Fibroblast of peridontal ligament (primary cell): Measurements from ENCODE around the gene ATP13A1.

ENCODE experiments used
- DNase-seq: peaks from one replicate; pipeline ENCODE4 v3.0.0-alpha.2; 2010; ENCODE audit errors: extremely low read depth

Gene ATP13A1

DNA sequence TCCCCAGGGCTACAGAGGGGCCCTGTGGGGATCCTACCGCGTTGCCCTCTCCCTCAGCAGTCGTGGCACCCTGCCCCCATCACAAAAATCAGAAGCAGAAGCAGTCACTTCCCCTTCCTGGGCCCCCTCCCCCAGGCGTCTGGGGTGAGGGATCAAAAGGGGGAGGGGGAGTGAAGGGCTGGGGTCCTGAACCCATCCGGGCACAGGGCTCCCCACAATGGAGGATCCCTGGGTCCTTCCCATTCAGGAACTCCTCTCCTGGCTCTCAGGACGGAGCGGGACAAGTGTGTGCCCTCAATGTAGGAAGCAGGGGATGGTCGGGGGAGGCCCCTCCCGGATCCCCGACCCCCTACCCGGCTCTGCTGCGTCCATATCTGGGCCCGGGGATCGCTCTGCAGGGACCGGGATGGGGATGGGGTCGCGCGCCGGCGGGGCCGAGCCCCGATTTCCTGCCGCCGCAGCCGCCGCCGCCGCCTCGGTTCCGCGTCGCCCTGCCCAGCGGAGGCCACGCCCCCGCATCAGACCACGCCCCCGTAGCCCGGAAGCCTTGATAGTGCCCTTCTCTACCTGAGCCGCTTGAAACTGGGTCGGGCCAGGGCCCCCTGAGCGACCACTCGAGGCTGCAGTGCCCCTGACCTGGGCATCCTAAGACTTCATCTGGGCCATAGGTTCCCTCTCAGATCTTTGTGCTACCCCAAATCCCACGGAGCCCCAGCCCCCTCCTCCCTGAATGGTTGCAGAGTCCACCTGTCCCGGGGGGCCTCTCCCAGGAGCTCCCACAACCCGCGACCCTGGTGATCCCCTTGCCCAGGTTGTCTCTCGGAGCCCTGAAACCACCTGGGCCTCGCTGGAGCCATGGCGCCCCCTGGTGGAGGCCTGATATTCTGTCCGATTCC is 20.1 kb downstream of the ATP13A1 start, which contains the start of gene GMIP:
Gene GMIP (minus strand): TSS at position 500 of the 896 bp plus-strand sequence. CDS start 128 bp downstream, at position 372.
- DNase-seq = peak; percentile 34

DNA sequence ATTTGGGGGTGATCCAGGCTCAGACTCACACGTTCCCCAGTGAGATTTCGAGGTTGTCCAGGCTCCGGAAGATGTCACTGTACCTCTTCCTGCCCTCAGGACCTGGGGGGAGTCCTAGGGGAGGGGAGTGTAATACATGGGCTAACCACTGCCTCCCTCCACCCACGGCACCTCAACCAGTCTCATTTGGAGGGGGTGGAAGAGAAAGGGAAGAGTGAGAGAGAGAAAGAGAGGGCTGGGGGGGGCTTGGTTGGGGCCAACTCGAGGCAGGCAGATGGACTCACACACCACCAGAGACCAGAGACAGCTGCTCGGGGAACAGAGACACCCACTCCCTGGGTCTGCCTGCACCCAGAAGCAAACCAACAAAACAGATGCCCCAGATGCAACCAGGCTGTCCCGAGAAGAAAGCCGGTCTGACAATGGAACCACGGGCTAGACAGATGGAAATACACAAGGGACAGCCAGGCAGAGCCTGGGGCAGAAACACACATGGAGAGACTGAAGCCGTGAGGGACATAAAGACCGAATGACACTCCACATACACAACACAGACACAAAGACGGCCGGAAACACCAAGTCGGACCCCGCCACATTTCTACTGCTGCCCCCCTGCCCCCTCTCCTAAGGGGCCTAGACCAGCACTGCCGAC is 20.8 kb downstream of the ATP13A1 start:
- DNase-seq = no peak

DNA sequence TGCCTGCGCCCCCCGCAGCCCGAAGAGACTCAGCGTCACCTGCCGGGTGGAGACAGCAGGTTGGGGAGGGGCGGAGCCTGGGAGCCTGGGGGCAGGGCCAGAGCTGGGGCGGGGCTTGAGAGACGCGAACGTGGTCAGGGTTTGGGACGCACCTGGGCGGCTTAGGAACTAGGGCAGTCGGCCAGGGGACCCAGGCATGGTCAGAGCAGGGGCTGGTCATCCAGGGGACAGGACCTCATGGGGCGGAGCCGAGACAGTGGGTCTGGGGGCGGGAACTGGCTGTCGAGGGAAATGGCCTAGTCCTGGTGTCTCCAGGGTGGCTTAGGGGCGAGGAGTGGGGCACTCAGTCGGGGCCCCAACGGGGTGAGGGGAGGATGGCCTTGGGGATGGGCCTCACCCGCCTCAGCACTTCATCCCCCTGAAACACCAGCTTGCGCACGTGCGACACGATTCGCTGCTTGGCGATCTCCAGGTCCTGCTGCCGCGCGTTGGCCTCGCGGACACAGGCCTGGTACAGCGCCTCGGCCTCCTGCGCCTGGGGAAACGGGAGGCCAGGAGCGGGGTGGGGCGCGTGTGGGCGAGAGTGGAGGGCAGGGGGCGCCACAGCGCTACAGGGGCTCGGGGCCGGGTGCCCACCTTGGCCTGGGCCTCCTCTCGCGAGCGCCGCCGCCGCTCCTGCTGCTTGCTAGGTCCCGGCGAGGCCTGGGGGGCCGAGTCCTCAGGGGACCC is 25.8 kb downstream of the ATP13A1 start:
- DNase-seq = no peak

DNA sequence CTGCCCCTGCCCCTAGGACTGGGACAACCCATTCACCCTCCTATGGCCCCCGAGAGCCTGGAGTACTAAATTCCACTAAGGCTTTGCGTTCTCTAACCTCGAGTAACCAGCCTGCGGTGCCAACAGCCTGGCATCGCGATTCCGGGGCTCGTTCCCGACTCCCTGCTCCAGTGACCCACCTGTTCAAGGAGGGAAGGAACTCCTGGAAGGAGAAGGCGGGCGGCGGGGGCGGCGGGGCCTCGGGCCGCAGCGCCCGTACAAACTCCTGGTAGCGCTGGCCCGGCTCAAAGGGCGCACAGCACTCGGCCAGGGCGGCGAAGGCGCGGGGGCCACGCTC is 26.3 kb downstream of the ATP13A1 start:
- no peak for DNase-seq

DNA sequence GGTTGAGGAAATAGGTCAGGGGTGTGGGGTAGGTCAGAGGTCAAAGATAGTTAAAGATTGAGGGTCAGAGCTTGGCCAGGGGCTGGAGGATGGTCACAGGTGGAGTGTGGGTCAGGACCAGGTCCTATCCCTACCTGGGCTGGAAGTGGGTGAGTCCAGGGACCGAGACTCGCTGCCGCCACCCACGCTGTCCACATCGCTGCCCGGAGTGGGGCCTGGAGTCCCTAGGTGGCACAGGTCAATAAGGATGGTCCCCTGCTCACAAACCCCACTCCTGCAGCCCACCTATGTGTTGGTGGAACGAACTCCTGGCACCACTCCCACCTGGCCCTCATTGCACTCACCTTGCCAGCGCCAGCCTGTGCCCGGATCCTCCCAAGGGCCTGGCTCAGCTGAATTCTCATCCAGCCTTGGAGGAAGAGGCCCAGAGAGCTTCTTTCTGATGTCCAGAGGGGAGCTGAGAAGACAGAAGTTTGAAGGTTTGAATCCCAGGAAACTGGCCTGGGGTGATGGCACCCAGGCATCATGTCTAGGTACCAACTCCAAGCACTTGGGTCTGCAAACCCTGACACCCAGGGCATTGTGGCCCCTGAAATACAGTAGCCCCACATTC is 26.8 kb downstream of the ATP13A1 start:
- DNase-seq = no peak

DNA sequence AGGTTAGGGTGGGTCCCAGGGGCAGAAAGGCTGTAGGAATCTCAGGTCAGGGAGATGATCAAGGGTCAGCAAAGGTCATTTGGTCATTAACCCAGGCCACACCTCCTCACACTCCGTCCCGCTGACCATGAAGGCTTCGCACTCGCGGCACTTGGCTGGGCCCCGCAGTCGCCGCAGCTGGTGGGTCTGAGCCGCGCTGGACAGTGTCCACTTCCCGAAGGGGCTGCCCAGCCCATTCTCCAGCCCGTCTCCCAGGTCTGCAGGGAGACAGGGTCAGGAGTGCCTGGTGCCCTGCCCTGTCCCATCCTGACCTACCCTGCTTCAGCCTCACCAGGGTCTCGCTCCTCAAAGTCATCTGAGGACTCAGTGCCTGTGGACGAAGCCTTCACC is 28.2 kb downstream of the ATP13A1 start:
- no peak for DNase-seq

DNA sequence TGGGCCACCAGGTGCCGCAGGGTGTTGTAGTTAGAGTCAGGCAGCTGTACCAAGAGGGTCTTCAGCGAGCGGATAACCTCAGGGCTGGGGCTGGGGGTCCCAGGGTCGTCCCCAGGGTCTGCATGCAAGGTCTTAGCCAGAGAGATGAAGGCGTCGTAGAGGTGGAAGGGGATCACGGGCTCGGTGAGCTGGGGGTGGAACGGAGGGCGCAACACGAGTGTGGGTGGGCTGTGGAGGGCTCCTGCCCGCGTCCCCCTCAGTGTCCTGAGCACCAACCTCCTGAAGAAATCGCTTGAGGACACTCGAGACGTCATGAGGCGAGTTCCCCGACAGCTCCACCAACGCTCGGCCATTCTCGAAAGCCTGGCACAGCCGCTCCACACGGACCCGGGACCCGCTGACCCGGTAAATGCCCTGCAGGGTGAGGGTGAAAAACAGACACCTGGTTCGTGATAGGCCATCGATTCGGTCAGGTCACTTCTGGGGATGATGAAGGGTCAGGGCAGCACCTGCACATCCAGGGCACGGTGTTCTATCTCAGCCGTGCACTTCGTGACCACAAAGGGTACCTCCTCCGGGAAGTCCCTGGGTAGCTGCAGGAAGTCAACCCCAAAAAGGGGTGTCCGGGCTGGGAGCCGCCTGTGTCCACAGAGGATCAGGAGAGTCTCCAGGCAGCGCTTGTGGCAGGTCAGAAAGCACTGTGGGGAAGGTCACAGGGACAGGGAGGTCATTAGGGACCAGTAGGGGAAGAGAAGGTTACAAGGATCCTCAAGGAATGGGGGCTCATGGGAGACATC is 28.8 kb downstream of the ATP13A1 start:
- no peak for DNase-seq

DNA sequence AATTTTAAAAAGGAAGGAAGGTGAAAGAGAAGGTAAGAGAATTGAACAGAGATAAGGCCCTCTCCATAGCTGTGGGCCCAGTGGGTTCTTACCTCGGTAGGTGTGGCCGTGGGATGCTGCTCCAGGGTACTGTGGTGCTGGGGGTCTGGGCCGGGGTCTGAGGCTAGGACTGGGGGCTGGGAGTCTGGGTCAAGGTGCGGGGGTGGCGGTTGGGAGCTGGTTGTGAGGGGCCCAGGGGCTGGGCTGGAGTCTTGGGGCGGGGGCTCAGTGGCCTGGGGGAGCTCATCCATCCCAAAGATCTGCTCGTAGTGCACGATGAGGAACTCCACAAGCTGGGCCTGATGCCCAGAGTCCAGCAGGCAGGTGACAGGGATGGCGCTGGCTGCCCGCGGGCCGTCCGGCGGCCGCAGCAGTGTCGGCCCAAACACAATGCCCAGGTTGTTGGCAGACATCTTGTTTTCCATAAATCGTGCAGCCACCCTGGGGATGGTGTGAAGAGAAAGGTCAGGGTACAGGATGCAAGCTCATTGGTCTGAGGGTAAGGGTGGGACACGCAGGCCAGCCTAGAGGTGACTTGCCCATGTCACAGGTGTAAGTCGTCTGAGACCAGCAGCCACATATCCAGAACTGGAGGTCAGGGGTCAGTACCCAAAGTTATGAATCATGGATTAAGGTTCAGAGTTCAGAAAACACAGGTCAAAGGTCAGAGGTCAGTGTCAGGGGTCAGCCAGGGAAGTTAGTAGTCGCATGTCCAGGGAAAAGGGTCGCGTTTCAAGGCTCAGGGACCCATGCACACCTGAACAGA is 29.6 kb downstream of the ATP13A1 start:
- DNase-seq = no peak

DNA sequence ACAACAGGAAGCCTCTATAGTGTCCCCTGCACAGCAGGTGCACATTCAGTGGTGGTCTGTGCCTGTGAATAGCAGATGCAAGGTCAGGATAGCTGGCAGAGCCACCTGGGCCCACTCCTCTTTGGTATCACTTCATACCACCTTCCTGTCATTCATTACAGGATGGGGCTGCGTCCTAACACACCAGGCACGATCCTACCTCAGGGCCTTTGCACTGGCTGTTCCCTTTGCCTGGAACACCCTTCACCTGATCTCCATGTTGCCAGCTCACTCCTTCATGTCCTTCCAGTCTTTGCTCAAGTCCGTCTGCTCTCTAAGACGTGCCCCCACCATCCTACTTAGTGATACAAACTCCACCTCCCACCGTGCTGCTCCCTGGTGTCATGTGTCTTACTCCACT is 30.8 kb downstream of the ATP13A1 start:
- no peak for DNase-seq

DNA sequence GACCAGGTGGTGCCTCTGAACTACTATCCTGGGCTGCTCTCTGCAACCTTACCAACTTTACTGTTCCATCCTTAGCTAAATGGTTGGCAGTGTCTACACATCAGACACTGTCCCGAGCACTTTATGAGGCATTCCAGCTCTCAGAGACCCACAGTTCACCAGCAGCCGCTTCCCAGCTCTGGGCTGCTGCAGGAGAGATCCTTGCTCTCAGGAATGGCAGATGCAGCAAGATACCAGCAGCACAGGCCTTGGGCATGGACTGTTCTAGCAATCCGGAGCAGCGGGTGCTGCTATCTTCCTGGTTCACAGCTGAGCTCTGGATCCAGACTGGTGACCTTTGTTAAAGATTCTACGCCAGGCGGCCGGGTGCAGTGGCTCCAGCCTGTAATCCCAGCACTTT is 32.1 kb downstream of the ATP13A1 start:
- DNase-seq = no peak

DNA sequence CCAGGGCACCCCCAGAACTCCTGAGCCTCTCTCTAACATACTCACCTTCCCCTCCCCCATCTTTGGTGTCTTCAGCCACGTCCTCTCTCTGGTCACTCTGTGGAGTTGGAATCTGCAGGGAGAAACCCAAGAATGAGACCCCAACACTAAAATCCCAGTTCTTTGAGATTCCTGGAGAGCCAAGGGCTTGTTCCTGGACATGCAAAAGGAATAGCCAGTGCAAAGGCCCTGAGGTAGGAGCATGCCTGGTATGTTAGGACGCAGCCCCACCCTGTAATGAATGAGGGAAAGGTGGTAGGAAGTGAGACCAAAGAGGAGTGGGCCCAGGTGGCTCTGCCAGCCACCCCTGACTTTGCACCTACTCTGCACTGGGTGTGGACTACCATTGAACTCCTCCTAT is 33.0 kb downstream of the ATP13A1 start:
- DNase-seq = no peak

DNA sequence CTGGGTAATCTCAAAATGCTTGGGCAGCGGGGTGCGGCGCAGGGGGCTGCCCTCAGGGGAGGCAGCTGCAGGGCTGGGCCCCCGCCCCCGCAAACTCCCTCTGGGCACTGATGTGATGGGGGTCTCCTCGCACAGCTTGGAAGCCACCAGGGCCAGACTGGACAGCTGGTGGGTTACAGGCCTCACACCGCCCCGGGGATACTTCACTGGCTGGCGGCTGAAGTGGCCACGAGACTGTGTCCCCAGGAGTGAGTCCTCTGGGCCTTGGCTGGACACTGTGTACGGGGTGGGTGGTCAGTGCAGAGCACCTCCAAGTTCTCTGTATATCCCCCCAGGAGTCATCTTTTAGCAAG is 33.4 kb downstream of the ATP13A1 start:
- no peak for DNase-seq

DNA sequence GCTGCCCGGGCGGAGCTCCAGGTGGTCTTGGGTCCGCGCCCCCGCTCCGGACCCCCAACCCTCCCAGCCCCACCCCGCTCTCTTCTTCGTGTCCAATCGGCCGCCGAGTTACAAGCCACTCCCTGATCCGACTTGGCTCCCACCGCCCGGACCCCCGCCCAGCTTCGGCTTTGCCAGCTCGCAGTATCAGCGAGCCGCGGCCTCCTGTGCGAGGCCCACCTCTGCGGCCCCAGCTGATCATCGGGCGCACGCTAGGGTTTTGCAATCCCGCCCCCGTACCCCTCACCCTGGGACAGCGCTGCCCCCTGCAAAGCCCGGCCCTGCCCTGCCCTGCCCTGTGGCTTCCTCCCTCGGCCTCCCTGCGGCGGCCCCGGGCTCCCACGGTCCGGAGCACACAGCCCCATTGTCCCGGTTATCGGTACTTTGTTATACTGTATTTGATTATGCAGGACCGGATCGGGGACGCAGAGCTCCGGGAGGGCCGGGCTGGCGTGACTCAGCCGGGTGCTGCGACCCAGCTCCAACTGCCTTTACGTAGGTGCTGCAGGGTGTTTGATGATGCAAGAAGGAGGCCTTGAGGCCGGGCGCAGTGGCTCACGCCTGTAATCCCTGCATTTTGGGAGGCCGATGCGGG is 34.9 kb downstream of the ATP13A1 start:
- DNase-seq = peak; percentile 35

DNA sequence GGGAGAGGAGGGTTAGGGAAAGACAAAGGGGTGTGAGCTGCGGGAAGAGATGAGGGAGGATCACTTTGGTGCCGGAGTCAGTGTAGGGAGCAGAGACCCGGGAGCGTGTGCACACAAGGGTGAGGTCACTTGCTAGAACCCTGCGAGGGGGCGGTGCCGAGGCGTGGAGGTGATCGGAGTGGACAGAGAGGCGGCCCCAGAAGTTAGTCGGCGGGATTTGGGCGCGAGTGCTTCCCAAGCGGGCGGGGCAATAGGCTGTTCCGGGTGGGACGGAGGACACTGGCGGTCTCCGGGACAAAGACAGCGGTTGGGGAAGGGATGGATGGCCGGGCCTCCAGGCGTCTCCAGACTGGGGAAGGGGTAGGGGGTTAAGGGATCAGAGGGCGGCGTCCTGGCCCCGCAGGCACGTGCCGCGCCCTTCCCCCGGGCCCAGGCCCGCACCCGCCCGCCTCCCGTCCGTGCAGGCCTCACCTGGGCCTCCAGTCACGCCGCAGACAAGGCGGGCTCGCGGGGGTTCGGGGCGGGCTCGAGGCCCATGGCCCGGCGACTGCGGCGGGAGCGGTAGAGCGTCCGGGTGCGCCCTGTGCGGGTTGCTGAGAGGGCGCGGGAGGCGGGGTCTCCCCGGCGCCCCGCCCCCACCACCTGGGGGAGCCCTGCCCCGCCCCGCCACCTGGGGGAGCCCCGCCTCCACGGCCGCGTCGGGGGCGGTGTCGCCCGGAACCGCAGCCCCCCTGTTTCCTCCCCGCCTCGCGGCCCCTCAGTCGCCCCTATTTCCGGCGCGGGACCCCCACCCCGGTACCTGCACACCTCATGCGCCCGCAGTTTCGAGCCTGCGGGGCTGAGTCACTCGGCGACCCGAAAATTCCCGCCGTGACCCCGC is 35.6 kb downstream of the ATP13A1 start, which contains the start of gene LPAR2:
Gene LPAR2 (minus strand): TSS at position 600 of the 880 bp plus-strand sequence. CDS start 945 bp downstream, outside the sequence.
- no peak for DNase-seq

DNA sequence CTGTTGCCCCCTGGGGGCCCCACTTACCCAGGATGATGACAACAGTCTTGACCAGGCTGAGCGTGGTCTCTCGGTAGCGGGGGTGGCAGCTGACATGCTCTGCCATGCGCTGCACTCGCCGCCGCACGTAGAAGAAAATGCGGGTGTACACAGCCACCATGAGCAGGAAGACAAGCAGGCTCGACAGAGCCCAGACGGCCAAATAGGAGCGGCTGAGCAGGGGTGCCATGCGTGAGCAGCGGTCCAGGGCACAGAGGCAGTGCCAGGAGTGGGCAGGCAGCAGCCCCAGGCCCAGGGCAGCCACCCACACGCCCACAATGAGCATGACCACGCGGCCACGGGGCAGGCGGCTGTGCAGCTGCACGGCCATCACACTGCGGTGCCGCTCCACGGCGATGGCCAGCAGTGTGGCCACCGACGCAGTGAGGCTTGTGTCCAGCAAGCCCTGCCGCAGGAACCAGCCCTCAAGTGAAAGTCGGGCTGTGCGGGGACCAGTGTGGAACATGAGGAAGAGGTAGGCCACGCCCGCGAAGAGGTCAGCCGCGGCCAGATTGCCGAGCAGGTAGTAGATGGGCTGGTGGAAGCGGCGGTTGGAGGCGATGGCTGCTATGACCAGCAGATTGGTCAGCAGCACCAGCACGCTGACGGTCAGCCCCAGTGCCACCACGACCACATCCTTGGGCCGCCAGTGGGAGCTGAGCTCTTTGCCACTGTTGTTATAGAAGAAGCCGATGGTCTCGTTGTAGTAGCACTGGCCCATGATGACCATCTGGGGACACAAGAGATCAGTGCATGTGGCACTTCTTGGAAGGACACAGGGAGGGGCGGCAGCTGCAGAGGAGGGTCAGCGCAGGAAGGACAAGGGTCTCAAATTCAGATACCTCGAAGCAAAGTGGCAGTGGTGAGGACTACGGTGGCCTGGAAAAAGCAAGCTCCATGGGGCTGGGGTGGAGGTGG is 36.7 kb downstream of the ATP13A1 start:
- DNase-seq = no peak

DNA sequence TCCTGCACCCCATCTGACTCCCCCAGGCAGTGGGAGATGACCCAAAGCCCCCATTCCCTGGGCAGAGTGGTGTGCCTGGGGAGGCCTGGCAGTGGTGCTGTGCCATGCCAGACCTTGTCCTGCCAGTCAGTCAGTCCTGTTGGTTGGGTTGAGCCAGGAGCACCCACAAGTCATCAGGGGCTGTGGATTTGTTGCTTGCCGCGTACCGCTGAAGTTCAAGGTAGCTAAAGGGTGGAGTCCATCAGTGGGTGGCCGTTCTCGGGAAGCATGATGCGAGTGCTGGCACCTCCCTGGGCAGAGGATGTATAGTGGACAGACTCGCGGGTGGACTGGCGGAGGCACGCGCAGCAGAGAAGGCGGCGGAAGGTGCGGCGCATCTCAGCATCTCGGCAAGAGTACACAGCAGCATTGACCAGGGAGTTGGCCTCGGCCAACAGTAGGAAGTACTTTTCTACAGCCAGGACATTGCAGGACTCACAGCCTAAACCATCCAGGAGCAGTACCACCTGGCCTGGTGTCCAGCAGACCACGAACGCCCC is 39.4 kb downstream of the ATP13A1 start:
- no peak for DNase-seq

DNA sequence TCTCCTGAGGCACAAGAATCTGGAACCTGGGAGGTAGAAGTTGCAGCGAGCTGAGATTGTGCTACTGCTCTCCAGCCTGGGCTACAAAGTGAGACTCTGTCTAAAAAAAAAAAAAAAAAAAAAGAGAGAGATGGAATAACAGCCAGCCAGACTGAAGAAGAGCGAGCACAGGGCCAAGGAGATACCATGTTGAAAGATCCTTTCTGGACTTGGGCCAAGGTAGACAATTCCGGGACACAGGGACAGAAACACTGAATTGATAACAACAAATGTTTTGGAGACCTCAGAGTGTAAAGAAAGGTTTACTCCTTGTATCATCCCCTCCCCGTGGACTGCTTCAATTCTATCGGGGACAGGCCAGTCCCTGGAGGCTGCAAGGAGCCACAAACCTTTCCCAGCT is 40.1 kb downstream of the ATP13A1 start:
- DNase-seq = no peak

DNA sequence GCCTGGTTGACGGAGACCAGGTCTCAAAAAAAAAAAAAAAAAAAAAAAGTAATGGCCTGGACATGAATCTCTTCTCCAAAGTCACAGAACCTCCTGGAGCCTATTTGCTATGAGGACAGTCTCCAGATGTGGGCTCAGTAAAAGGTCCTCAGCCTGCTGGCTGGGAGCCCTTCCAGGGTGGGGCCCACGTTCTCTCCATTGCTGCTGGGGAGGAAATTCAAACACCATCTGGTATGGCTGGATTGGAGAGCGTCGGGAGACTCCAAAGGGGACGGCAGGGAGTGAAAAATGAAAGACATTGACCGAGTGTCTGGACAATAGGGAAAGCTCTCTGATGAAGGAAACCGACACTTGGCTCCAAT is 43.6 kb downstream of the ATP13A1 start:
- DNase-seq = no peak
